ENCODE data around the gene TPH2. TPM values are rescaled to one million over a fixed set of nuclear protein-coding genes. Genes with fewer than 3 reads are reported as not detected.

The TPH2 gene
- total and polyA plus RNA-seq, 9 of the 15 experiments (the other 6 are each of a cell fraction or from before 2014, with no cell fraction given) = 0.06 to 0.28 (median 0.14) TPM; not detected in 4

DNA sequence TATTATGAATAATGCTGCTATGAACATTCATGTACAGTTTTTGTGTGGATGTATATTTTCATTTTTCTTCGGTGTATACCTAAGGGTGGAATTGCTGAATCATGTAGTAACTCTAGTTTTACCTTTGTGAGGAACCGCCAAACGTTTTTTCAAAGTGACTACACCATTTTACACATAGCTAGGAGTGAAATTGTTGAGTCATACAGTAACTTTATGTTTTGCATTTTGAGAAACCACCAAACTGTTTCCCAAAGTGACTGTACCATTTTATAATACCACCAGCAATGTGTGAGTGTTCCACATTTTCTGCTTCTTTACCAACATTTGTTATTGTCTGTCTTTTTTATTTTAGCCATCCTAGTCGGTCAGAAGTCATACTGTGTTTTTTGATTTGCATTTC, 3.1 kb upstream of the TPH2 start (continued):
- TF ChIP-seq, protein P1, sequence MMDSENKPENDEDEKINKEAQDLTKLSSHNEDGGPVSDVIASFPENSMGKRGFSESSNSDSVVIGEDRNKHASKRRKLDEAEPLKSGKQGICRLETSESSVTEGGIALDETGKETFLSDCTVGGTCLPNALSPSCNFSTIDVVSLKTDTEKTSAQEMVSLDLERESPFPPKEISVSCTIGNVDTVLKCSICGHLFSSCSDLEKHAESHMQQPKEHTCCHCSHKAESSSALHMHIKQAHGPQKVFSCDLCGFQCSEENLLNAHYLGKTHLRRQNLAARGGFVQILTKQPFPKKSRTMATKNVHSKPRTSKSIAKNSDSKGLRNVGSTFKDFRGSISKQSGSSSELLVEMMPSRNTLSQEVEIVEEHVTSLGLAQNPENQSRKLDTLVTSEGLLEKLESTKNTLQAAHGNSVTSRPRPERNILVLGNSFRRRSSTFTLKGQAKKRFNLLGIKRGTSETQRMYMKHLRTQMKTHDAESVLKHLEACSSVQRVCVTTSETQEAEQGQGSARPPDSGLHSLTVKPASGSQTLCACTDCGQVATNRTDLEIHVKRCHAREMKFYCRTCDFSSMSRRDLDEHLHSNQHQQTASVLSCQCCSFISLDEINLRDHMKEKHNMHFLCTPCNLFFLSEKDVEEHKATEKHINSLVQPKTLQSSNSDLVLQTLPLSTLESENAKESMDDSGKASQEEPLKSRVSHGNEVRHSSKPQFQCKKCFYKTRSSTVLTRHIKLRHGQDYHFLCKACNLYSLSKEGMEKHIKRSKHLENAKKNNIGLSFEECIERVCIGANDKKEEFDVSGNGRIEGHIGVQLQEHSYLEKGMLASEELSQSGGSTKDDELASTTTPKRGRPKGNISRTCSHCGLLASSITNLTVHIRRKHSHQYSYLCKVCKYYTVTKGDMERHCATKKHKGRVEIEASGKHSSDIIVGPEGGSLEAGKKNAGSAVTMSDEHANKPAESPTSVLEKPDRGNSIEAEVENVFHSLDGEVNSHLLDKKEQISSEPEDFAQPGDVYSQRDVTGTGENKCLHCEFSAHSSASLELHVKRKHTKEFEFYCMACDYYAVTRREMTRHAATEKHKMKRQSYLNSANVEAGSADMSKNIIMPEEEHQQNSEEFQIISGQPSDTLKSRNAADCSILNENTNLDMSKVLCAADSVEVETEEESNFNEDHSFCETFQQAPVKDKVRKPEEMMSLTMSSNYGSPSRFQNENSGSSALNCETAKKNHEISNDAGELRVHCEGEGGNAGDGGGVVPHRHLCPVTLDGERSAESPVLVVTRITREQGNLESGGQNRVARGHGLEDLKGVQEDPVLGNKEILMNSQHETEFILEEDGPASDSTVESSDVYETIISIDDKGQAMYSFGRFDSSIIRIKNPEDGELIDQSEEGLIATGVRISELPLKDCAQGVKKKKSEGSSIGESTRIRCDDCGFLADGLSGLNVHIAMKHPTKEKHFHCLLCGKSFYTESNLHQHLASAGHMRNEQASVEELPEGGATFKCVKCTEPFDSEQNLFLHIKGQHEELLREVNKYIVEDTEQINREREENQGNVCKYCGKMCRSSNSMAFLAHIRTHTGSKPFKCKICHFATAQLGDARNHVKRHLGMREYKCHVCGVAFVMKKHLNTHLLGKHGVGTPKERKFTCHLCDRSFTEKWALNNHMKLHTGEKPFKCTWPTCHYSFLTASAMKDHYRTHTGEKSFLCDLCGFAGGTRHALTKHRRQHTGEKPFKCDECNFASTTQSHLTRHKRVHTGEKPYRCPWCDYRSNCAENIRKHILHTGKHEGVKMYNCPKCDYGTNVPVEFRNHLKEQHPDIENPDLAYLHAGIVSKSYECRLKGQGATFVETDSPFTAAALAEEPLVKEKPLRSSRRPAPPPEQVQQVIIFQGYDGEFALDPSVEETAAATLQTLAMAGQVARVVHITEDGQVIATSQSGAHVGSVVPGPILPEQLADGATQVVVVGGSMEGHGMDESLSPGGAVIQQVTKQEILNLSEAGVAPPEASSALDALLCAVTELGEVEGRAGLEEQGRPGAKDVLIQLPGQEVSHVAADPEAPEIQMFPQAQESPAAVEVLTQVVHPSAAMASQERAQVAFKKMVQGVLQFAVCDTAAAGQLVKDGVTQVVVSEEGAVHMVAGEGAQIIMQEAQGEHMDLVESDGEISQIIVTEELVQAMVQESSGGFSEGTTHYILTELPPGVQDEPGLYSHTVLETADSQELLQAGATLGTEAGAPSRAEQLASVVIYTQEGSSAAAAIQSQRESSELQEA (IDR thresholded peaks at IDR 0.05; ENCODE audit: low read depth) = no peak
- TF ChIP-seq ZNF316 (IDR thresholded peaks at IDR 0.05) = peak; percentile 96
- TF ChIP-seq TAF7 (tag; IDR thresholded peaks at IDR 0.05) = no peak
- TF ChIP-seq POLR2H (tag; IDR thresholded peaks at IDR 0.05; ENCODE audit: low read depth) = no peak
- peak; percentile 47; the same call in 1 of the 2 replicates for TF ChIP-seq SMARCA4 (IDR thresholded peaks at IDR 0.05)
- no peak for TF ChIP-seq NCOA1 (IDR thresholded peaks at IDR 0.05; ENCODE audit: low read depth)
- peak; percentile 38; the same call in 1 of the 2 replicates for TF ChIP-seq MYBL2 (IDR thresholded peaks at IDR 0.05; ENCODE audit: low read depth)
- no peak for TF ChIP-seq MYBL2 (CRISPR knock-in tag; IDR thresholded peaks at IDR 0.05; ENCODE audit: borderline replicate concordance)
- TF ChIP-seq, protein P2, sequence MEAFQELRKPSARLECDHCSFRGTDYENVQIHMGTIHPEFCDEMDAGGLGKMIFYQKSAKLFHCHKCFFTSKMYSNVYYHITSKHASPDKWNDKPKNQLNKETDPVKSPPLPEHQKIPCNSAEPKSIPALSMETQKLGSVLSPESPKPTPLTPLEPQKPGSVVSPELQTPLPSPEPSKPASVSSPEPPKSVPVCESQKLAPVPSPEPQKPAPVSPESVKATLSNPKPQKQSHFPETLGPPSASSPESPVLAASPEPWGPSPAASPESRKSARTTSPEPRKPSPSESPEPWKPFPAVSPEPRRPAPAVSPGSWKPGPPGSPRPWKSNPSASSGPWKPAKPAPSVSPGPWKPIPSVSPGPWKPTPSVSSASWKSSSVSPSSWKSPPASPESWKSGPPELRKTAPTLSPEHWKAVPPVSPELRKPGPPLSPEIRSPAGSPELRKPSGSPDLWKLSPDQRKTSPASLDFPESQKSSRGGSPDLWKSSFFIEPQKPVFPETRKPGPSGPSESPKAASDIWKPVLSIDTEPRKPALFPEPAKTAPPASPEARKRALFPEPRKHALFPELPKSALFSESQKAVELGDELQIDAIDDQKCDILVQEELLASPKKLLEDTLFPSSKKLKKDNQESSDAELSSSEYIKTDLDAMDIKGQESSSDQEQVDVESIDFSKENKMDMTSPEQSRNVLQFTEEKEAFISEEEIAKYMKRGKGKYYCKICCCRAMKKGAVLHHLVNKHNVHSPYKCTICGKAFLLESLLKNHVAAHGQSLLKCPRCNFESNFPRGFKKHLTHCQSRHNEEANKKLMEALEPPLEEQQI (IDR thresholded peaks at IDR 0.05) = peak; percentile 32; the same call in 1 of the 2 replicates
- TF ChIP-seq, protein P3, sequence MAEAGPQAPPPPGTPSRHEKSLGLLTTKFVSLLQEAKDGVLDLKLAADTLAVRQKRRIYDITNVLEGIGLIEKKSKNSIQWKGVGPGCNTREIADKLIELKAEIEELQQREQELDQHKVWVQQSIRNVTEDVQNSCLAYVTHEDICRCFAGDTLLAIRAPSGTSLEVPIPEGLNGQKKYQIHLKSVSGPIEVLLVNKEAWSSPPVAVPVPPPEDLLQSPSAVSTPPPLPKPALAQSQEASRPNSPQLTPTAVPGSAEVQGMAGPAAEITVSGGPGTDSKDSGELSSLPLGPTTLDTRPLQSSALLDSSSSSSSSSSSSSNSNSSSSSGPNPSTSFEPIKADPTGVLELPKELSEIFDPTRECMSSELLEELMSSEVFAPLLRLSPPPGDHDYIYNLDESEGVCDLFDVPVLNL (CRISPR knock-in tag; IDR thresholded peaks at IDR 0.05; ENCODE audit: low read depth) = no peak
- no peak for TF ChIP-seq ZNF589 (CRISPR knock-in tag; IDR thresholded peaks at IDR 0.05; ENCODE audit: low read depth)
- TF ChIP-seq PHF20 (IDR thresholded peaks at IDR 0.05; ENCODE audit: partially characterized antibody) = no peak
- TF ChIP-seq, protein P4, sequence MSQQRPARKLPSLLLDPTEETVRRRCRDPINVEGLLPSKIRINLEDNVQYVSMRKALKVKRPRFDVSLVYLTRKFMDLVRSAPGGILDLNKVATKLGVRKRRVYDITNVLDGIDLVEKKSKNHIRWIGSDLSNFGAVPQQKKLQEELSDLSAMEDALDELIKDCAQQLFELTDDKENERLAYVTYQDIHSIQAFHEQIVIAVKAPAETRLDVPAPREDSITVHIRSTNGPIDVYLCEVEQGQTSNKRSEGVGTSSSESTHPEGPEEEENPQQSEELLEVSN (IDR thresholded peaks at IDR 0.05; ENCODE audit: borderline replicate concordance in 1 of 2, extremely low read depth in 1 of 2, insufficient read depth in 1 of 2, insufficient read length in 1 of 2, low read depth in 1 of 2, low read length in 1 of 2, poor library complexity in 1 of 2, severe bottlenecking in 1 of 2) = no peak
- TF ChIP-seq MAFK (IDR thresholded peaks at IDR 0.05; ENCODE audit: low read length) = peak; percentile 58; the same call in 1 of the 2 replicates
- no peak for TF ChIP-seq GTF2A2 (tag; IDR thresholded peaks at IDR 0.05)

All from K562 (cell line).